Forelimb muscle (tissue), 1 donor: ENCODE results near the gene SAMD13. TPM values are rescaled to one million over a fixed set of nuclear protein-coding genes. Genes with fewer than 3 reads are reported as not detected.

Source experiments
- DNase-seq: peaks from one replicate; pipeline ENCODE4 v3.0.0-alpha.2; 2013; ENCODE audit warnings: low read depth
- polyA plus RNA-seq: library from polyadenylated mRNA; unstranded; fragments of 120-200 nt; gene quantifications from one replicate; pipeline ENCODE4 v1.2.1, GENCODE V29; 2013; ENCODE audit not compliant: insufficient read length

The SAMD13 gene
- 10.4 TPM for polyA plus RNA-seq

GRCh38 chr1:84301004-84301784, at the start of gene SAMD13:
Gene SAMD13 (plus strand): TSS chr1:84301708. CDS start chr1:84303235, 1,527 bp downstream.
- DNase-seq: peak; percentile 77

GRCh38 chr1:84253036-84253435, 48.5 kb upstream of the SAMD13 start:
- DNase-seq: no peak

GRCh38 chr1:84253891-84254290, 47.6 kb upstream of the SAMD13 start:
- no peak for DNase-seq

GRCh38 chr1:84254703-84255238, 46.7 kb upstream of the SAMD13 start:
- DNase-seq: no peak

- no peak for DNase-seq
Measured at GRCh38 chr1:84255582-84255981, 45.9 kb upstream of the SAMD13 start.

GRCh38 chr1:84257617-84258016, 43.9 kb upstream of the SAMD13 start:
- no peak for DNase-seq

- no peak for DNase-seq
Measured at GRCh38 chr1:84259376-84259775, 42.1 kb upstream of the SAMD13 start.

- DNase-seq: no peak
Measured at GRCh38 chr1:84259989-84260388, 41.5 kb upstream of the SAMD13 start.

GRCh38 chr1:84260852-84261518, 40.5 kb upstream of the SAMD13 start:
- no peak for DNase-seq

GRCh38 chr1:84264961-84265360, 36.5 kb upstream of the SAMD13 start:
- no peak for DNase-seq

GRCh38 chr1:84265867-84266266, 35.6 kb upstream of the SAMD13 start:
- no peak for DNase-seq

- DNase-seq: no peak
Measured at GRCh38 chr1:84266748-84267147, 34.8 kb upstream of the SAMD13 start.

GRCh38 chr1:84267476-84267875, 34.0 kb upstream of the SAMD13 start:
- DNase-seq: no peak

- no peak for DNase-seq
Measured at GRCh38 chr1:84268346-84268745, 33.2 kb upstream of the SAMD13 start.

GRCh38 chr1:84269306-84269705, 32.2 kb upstream of the SAMD13 start:
- no peak for DNase-seq

- no peak for DNase-seq
Measured at GRCh38 chr1:84271441-84272151, 29.9 kb upstream of the SAMD13 start.

GRCh38 chr1:84272401-84272800, 29.1 kb upstream of the SAMD13 start:
- DNase-seq: no peak

- no peak for DNase-seq
Measured at GRCh38 chr1:84277343-84278059, 24.0 kb upstream of the SAMD13 start.

GRCh38 chr1:84278905-84279304, 22.6 kb upstream of the SAMD13 start:
- DNase-seq: no peak

- no peak for DNase-seq
Measured at GRCh38 chr1:84280912-84281311, 20.6 kb upstream of the SAMD13 start.

- no peak for DNase-seq
Measured at GRCh38 chr1:84282780-84283333, 18.7 kb upstream of the SAMD13 start.
